ENCODE measurements around the gene TTC28.

DNA sequence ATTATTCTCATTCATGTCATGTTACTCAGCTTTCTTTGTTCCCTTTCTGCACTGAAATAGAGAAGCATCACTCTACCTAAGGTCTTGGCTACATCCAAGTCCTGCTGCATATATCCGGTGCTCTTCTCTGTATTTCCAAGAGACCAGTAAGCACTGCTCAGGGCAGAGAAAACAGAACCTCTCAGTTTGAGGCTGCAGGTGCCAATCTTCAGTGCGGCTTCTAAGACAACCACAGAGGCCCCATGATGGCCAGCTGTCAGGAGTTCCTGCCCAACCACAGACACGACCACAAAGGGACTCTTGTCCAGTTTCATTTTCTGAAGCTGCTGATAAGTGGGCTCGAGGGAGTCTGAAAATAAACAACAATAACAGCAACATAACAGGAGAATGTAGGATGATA lies 382.1 kb downstream of the TTC28 start:
- TF ChIP-seq EP300 (IDR thresholded peaks at IDR 0.05) (no peak), POLR2A (IDR thresholded peaks at IDR 0.05; ENCODE audit: low read depth) (no peak)

Measured in esophagus muscularis mucosa (tissue), 2 donors.